GM12864 (cell line): Measurements from ENCODE around the gene COA6.
A peak's percentile ranks its signal among the peaks of the same experiment; 100 is the strongest.
"Not testable (repeated sequence)": the region's sequence is repeated elsewhere in the genome, so short reads cannot be mapped to it uniquely, and the experiment has no call there.

Source experiments
- DNase-seq: peaks from one replicate; pipeline ENCODE4 v3.0.0-alpha.2; 2011; ENCODE audit warnings: low read depth
- H3K4me3 ChIP-seq: 2 replicates; pipeline ENCODE4 v1.5.1; 2011; ENCODE audit warnings: mild to moderate bottlenecking, low read depth, low read length, control low read depth
- CTCF ChIP-seq: IDR thresholded peaks from 2 replicates; pipeline ENCODE4 v1.5.1; 2011; ENCODE audit warnings: low read depth, mild to moderate bottlenecking, moderate library complexity, low read length, control low read depth, inconsistent platforms; ENCODE audit errors: missing control alignments

The COA6 gene

GRCh38 chr1:234369784-234370183, 3.5 kb upstream of the COA6 start:
- no peak overlapping the region for H3K4me3 ChIP-seq
- no peak for DNase-seq
- TF ChIP-seq CTCF: no peak

- H3K4me3 ChIP-seq: no peak overlapping the region
- TF ChIP-seq CTCF: no peak
- DNase-seq: no peak
Measured at GRCh38 chr1:234371414-234371813, 1.8 kb upstream of the COA6 start.

- no peak for TF ChIP-seq CTCF
- H3K4me3 ChIP-seq: peak overlapping the region; percentile 88
- DNase-seq: no peak
Measured at GRCh38 chr1:234372011-234372757, 1.1 kb upstream of the COA6 start.

GRCh38 chr1:234373959-234374254, 651 bp downstream of the COA6 start:
- TF ChIP-seq CTCF: no peak
- DNase-seq: no peak
- H3K4me3 ChIP-seq: peak overlapping the region; percentile 88

- TF ChIP-seq CTCF: no peak
- H3K4me3 ChIP-seq: no peak overlapping the region
- no peak for DNase-seq
Measured at GRCh38 chr1:234375672-234376071, 2.4 kb downstream of the COA6 start.

GRCh38 chr1:234379591-234380109, 6.4 kb downstream of the COA6 start:
- not testable (repeated sequence) for H3K4me3 ChIP-seq, DNase-seq

GRCh38 chr1:234381699-234382555, 8.7 kb downstream of the COA6 start:
- no peak overlapping the region for H3K4me3 ChIP-seq
- no peak for TF ChIP-seq CTCF
- DNase-seq: no peak
